ENCODE results near the gene RAPGEF5.

- TF ChIP-seq CTCF (conservative IDR thresholded peaks at IDR 0.05) (no peak), EZH2 (IDR thresholded peaks at IDR 0.05; ENCODE audit: low read depth) (no peak)
These were observed 101.1 kb downstream of the RAPGEF5 start for GRCh38 chr7:22255834-22256233.
